Measurements from ENCODE around the gene MIEN1. TPM values are rescaled to one million over a fixed set of nuclear protein-coding genes. Genes with fewer than 3 reads are reported as not detected.

MIEN1 gene
- total RNA-seq, 1 donor from 2014 or later = 43.4 TPM

DNA sequence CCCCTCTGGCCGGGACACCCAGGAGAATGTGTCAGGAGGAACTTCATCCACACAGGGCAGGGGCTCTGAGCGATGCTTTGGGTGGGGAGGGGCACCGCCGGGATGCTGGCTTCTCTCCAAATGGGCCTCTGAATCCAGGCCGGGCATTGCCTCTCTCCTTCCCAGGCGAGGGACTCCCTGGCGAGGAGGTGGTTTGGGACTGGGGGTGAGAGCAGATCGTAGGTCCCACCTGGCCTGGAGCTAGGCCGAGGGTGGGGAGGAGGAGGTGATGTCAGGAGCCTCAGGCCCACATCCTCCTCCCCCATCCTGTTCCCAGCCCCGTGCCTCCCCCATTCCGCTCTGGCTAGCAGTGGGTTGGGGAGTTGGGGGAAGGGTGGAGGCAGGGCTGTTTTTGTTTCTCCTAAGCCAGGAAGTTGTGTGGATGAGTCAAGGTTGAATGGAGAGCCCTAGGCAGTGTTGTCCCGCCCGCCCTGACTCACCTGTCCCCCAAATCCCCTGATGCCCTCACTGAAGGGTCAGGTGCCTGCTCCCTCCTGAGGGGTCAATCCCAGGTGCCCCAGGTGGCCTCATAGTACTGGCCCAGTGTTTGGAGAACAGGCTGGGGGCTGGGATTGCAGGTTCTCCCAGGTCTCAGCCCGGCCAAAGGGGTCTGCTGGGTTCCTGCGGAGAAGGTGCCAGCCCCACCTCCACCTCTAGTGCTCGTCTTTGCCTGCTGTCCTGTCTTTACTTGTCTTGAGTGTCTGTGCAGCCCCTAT, 10.2 kb upstream of the MIEN1 start:
- Mint-ChIP-seq H3K27ac (peak overlapping the region; percentile 86), H3K4me3 (ENCODE audit: low read depth) (peak overlapping the region; percentile 82), H3K36me3 (ENCODE audit: insufficient read depth) (peaks cover 2% of the 10 kb centered on the region), H3K4me1 (ENCODE audit: low read depth) (peaks cover 37% of the 10 kb centered on the region), H3K9me3 (ENCODE audit: low read depth) (no peaks in the 10 kb centered on the region), H3K27me3 (peaks cover 10% of the 10 kb centered on the region)
- DNase-seq (ENCODE audit: low spot score, unreplicated experiment) = no peak
- no peak for TF ChIP-seq CTCF (IDR thresholded peaks at IDR 0.05; ENCODE audit: unreplicated experiment)

- peak overlapping the region; percentile 82 for H3K4me3 Mint-ChIP-seq (ENCODE audit: low read depth)
- TF ChIP-seq CTCF (IDR thresholded peaks at IDR 0.05; ENCODE audit: unreplicated experiment) = no peak
- peak overlapping the region; percentile 86 for H3K27ac Mint-ChIP-seq
- peaks cover 11% of the 10 kb centered on the region for H3K27me3 Mint-ChIP-seq
- peaks cover 2% of the 10 kb centered on the region for H3K36me3 Mint-ChIP-seq (ENCODE audit: insufficient read depth)
- no peaks in the 10 kb centered on the region for H3K9me3 Mint-ChIP-seq (ENCODE audit: low read depth)
- peaks cover 38% of the 10 kb centered on the region for H3K4me1 Mint-ChIP-seq (ENCODE audit: low read depth)
- DNase-seq (ENCODE audit: low spot score, unreplicated experiment) = no peak
Observed at GRCh38 chr17:39739885-39740356, 9.6 kb upstream of the MIEN1 start.

- H3K27me3 Mint-ChIP-seq = peaks cover 13% of the 10 kb centered on the region
- peak overlapping the region; percentile 82 for H3K4me3 Mint-ChIP-seq (ENCODE audit: low read depth)
Observed at GRCh38 chr17:39738983-39739884, 8.9 kb upstream of the MIEN1 start.

GRCh38 chr17:39738568-39738901, 8.2 kb upstream of the MIEN1 start:
- peaks cover 13% of the 10 kb centered on the region for H3K27me3 Mint-ChIP-seq
- no peak for TF ChIP-seq CTCF (IDR thresholded peaks at IDR 0.05; ENCODE audit: unreplicated experiment)
- no peaks in the 10 kb centered on the region for H3K36me3 Mint-ChIP-seq (ENCODE audit: insufficient read depth)
- peaks cover 38% of the 10 kb centered on the region for H3K4me1 Mint-ChIP-seq (ENCODE audit: low read depth)
- H3K9me3 Mint-ChIP-seq (ENCODE audit: low read depth) = no peaks in the 10 kb centered on the region
- H3K4me3 Mint-ChIP-seq (ENCODE audit: low read depth) = peak overlapping the region; percentile 82
- DNase-seq (ENCODE audit: low spot score, unreplicated experiment) = no peak
- peak overlapping the region; percentile 86 for H3K27ac Mint-ChIP-seq

More at GRCh38 chr17:39738983-39739884, 8.9 kb upstream of the MIEN1 start:
- peaks cover 38% of the 10 kb centered on the region for H3K4me1 Mint-ChIP-seq (ENCODE audit: low read depth)
- H3K36me3 Mint-ChIP-seq (ENCODE audit: insufficient read depth) = peaks cover under 1% of the 10 kb centered on the region
- DNase-seq (ENCODE audit: low spot score, unreplicated experiment) = peak; percentile 48
- TF ChIP-seq CTCF (IDR thresholded peaks at IDR 0.05; ENCODE audit: unreplicated experiment) = no peak
- H3K27ac Mint-ChIP-seq = peak overlapping the region; percentile 86
- no peaks in the 10 kb centered on the region for H3K9me3 Mint-ChIP-seq (ENCODE audit: low read depth)

All from progenitor cell of endocrine pancreas (in vitro differentiated cells).